ENCODE results near the gene LYSMD2. TPM values are rescaled to one million over a fixed set of nuclear protein-coding genes. Genes with fewer than 3 reads are reported as not detected.

The LYSMD2 gene
- total RNA-seq, 1 donor from 2014 or later: 5.0 TPM

GRCh38 chr15:51681303-51681963 lies 56.0 kb downstream of the LYSMD2 start, which contains the start of gene SCG3:
SCG3 (plus strand) TSS chr15:51681503; CDS start chr15:51681756, 253 bp downstream.
- H3K27me3 Mint-ChIP-seq: peaks cover 30% of the 10 kb centered on the region
- no peaks in the 10 kb centered on the region for H3K36me3 Mint-ChIP-seq (ENCODE audit: insufficient read depth)
- H3K27ac Mint-ChIP-seq: no peak within 1 kb of the TSS
- H3K9me3 Mint-ChIP-seq (ENCODE audit: low read depth): no peaks in the 10 kb centered on the region
- H3K4me3 Mint-ChIP-seq (ENCODE audit: low read depth): peak within 1 kb of the TSS; percentile 70
- H3K4me1 Mint-ChIP-seq (ENCODE audit: low read depth): peaks cover 2% of the 10 kb centered on the region
- TF ChIP-seq, protein P1, sequence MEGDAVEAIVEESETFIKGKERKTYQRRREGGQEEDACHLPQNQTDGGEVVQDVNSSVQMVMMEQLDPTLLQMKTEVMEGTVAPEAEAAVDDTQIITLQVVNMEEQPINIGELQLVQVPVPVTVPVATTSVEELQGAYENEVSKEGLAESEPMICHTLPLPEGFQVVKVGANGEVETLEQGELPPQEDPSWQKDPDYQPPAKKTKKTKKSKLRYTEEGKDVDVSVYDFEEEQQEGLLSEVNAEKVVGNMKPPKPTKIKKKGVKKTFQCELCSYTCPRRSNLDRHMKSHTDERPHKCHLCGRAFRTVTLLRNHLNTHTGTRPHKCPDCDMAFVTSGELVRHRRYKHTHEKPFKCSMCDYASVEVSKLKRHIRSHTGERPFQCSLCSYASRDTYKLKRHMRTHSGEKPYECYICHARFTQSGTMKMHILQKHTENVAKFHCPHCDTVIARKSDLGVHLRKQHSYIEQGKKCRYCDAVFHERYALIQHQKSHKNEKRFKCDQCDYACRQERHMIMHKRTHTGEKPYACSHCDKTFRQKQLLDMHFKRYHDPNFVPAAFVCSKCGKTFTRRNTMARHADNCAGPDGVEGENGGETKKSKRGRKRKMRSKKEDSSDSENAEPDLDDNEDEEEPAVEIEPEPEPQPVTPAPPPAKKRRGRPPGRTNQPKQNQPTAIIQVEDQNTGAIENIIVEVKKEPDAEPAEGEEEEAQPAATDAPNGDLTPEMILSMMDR (IDR thresholded peaks at IDR 0.05; ENCODE audit: unreplicated experiment): no peak
- DNase-seq (ENCODE audit: low spot score, unreplicated experiment): peak; percentile 92

GRCh38 chr15:51680321-51680720 lies 57.1 kb downstream of the LYSMD2 start:
- H3K27ac Mint-ChIP-seq: no peak overlapping the region
- no peak overlapping the region for H3K4me3 Mint-ChIP-seq (ENCODE audit: low read depth)
- TF ChIP-seq, protein P1 (IDR thresholded peaks at IDR 0.05; ENCODE audit: unreplicated experiment): no peak
- no peaks in the 10 kb centered on the region for H3K9me3 Mint-ChIP-seq (ENCODE audit: low read depth)
- peaks cover 2% of the 10 kb centered on the region for H3K4me1 Mint-ChIP-seq (ENCODE audit: low read depth)
- DNase-seq (ENCODE audit: low spot score, unreplicated experiment): no peak
- no peaks in the 10 kb centered on the region for H3K36me3 Mint-ChIP-seq (ENCODE audit: insufficient read depth)
- H3K27me3 Mint-ChIP-seq: peaks cover 30% of the 10 kb centered on the region

GRCh38 chr15:51678096-51678495 lies 59.4 kb downstream of the LYSMD2 start:
- TF ChIP-seq, protein P1 (IDR thresholded peaks at IDR 0.05; ENCODE audit: unreplicated experiment): no peak
- no peaks in the 10 kb centered on the region for H3K36me3 Mint-ChIP-seq (ENCODE audit: insufficient read depth)
- H3K27me3 Mint-ChIP-seq: peaks cover 23% of the 10 kb centered on the region
- no peak overlapping the region for H3K27ac Mint-ChIP-seq
- no peaks in the 10 kb centered on the region for H3K9me3 Mint-ChIP-seq (ENCODE audit: low read depth)
- no peak for DNase-seq (ENCODE audit: low spot score, unreplicated experiment)
- peaks cover 2% of the 10 kb centered on the region for H3K4me1 Mint-ChIP-seq (ENCODE audit: low read depth)
- no peak overlapping the region for H3K4me3 Mint-ChIP-seq (ENCODE audit: low read depth)

DNA sequence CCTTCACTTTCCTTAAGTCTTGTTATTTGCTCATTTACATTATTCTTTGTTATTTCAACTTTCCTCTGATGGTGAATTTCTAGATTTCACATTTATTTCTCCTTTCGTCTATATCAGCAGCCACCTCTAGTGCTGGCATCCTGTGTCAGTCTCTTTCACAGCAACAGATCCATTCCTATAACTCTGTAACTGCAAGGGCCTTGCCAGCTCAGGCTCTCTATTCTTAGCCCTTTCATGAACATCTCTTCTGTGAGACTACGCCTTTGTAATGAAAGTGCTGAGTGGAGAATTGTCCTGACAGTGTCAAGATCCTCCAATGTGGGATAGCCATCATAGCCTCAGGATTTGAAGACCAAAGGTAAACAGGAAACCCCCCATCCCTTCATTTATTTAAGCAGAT lies 60.0 kb downstream of the LYSMD2 start:
- TF ChIP-seq, protein P1 (IDR thresholded peaks at IDR 0.05; ENCODE audit: unreplicated experiment): no peak
- H3K4me1 Mint-ChIP-seq (ENCODE audit: low read depth): peaks cover 3% of the 10 kb centered on the region
- DNase-seq (ENCODE audit: low spot score, unreplicated experiment): no peak
- no peak overlapping the region for H3K4me3 Mint-ChIP-seq (ENCODE audit: low read depth)
- no peaks in the 10 kb centered on the region for H3K36me3 Mint-ChIP-seq (ENCODE audit: insufficient read depth)
- H3K27me3 Mint-ChIP-seq: peaks cover 20% of the 10 kb centered on the region
- no peak overlapping the region for H3K27ac Mint-ChIP-seq
- no peaks in the 10 kb centered on the region for H3K9me3 Mint-ChIP-seq (ENCODE audit: low read depth)

- H3K27me3 Mint-ChIP-seq: peaks cover 20% of the 10 kb centered on the region
- H3K36me3 Mint-ChIP-seq (ENCODE audit: insufficient read depth): no peaks in the 10 kb centered on the region
- H3K4me1 Mint-ChIP-seq (ENCODE audit: low read depth): peaks cover 5% of the 10 kb centered on the region
- TF ChIP-seq, protein P1 (IDR thresholded peaks at IDR 0.05; ENCODE audit: unreplicated experiment): no peak
- H3K9me3 Mint-ChIP-seq (ENCODE audit: low read depth): no peaks in the 10 kb centered on the region
- H3K4me3 Mint-ChIP-seq (ENCODE audit: low read depth): no peak overlapping the region
- H3K27ac Mint-ChIP-seq: no peak overlapping the region
- DNase-seq (ENCODE audit: low spot score, unreplicated experiment): no peak
These were observed 60.4 kb downstream of the LYSMD2 start for GRCh38 chr15:51677021-51677420.

All from progenitor cell of endocrine pancreas (in vitro differentiated cells).